Bone marrow (tissue), 2 donors: ENCODE results near the gene QSOX2.

ENCODE experiments used
- DNase-seq, 2 donors: peaks; one replicate each; lab custom pipeline; 2025; lab: John Stamatoyannopoulos, UW

QSOX2 gene

GRCh38 chr9:136252846-136253245 lies 7.2 kb upstream of the QSOX2 start:
- no peak for DNase-seq

DNA sequence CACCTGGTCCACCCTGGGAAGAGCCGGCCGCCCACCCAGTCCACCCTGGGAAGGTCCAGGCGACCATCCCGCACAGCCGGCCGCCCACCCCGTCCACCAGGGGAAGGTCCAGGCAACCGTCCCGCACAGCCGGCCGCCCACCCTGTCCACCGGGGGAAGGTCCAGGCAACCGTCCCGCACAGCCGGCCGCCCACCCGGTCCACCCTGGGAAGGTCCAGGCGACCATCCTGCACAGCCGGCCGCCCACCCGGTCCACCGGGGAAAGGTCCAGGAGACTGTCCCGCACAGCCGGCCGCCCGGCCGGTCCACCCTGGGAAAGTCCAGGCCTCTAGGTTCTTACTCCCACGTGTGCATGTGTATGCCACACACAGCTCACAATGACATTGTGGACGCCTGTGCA lies 6.7 kb upstream of the QSOX2 start:
- DNase-seq, result no peak

GRCh38 chr9:136251264-136252115 lies 5.9 kb upstream of the QSOX2 start:
- peak in 1 of 2 donors; percentile 86 for DNase-seq

DNA sequence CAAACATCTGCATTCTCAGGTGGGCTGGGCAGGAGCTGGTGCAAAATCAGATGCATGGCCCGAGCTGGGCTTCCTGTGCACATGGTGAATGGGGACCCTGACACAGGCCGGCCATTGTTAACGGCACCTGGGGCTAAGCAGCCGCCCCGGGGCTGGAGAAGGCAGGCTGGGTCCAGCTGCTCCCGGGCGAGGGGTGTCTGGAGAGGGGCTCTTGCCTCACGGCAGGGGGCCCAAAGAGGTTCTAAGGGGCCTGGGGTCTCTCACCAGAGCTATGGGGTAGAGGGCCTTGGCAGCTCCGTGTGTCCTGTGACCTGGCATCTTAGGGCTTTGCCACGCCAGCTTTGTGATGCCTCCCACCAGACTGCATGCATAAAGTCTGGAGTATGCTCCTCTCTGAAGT lies 5.1 kb upstream of the QSOX2 start:
- DNase-seq, result no peak

- DNase-seq, result no peak
These were observed 4.4 kb upstream of the QSOX2 start for GRCh38 chr9:136249877-136250559.

DNA sequence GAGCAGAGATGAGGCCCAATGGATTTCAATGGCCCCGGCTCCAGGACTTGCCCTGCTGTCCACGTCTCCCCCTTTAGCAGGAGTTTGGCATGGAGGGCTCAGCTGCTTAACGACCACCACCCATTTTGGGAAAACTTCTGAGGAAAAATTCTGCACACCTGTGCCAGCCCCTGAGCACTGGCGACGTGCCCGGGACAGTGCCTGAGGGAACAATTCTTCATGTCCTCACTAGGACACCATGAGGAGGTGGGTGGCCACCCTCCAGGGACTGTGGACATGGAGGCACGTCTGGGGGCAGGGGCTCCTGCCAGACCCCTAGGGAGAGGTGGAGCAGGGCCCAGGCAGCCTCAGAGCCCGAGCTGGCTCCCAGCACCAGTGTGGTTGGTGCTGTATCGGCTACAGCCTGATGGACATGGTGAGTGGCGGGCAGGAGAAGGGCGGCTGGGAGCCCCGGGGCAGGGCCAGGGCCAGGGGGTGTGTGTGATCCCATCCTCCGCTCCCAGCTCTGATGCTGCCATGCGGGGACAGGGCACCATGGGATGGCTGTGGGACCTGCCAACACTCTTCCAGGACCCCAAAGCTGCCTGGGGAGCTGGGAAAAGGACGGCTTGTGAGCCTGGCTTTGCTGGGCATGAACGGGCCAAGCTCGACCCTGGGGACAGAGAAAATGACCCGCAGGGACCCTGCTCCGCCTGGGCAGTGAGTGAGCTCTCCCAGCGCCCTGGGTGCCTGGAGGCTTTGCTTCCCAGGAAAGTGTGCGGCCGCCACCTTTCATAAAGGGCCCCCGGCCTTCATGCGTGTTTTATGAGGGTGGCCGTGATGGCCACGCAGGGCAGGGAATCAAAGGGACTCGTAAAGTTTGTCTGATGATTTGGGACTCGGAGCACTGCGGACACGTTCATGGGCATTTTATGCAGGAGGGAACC lies 3.6 kb upstream of the QSOX2 start:
- DNase-seq, result no peak

DNA sequence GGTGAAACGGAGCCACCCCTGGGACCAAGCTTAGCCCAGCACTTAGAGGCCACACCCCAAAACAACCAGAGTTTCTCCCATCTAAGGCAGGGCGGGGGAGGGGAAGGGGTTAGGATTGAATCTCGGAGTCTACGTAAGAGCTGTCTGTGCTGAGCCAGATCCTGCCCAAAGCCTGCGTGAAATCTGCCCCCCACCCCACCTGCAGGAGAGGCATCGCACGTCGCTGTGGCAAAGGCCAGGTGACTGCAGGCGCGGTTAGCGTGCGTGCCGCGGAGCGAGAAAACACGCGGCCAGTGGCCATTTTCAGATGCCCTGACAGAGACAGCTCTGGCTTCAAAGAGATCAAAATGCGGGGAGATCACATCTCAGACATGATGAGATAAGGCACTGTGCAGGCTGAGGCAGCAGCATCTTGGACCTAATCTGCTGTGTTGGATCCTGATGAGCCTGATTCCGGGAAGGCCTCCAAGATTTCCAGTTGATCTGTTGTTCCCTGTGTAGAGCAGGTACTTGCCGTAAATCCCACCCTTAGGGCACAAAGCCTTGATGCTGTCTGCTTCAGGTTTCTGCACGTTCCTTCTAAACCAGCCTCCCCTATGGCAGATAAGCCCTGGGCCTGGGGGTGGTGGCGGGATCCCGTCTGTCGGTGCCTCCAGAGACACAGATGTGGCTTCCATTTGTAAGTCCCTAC lies 2.5 kb upstream of the QSOX2 start:
- no peak for DNase-seq

- no peak for DNase-seq
These were observed 1.9 kb upstream of the QSOX2 start for GRCh38 chr9:136247551-136247916.

- DNase-seq, result no peak
These were observed 1.4 kb upstream of the QSOX2 start for GRCh38 chr9:136246849-136247550.

GRCh38 chr9:136244969-136245218 lies 718 bp downstream of the QSOX2 start:
- DNase-seq, result no peak

DNA sequence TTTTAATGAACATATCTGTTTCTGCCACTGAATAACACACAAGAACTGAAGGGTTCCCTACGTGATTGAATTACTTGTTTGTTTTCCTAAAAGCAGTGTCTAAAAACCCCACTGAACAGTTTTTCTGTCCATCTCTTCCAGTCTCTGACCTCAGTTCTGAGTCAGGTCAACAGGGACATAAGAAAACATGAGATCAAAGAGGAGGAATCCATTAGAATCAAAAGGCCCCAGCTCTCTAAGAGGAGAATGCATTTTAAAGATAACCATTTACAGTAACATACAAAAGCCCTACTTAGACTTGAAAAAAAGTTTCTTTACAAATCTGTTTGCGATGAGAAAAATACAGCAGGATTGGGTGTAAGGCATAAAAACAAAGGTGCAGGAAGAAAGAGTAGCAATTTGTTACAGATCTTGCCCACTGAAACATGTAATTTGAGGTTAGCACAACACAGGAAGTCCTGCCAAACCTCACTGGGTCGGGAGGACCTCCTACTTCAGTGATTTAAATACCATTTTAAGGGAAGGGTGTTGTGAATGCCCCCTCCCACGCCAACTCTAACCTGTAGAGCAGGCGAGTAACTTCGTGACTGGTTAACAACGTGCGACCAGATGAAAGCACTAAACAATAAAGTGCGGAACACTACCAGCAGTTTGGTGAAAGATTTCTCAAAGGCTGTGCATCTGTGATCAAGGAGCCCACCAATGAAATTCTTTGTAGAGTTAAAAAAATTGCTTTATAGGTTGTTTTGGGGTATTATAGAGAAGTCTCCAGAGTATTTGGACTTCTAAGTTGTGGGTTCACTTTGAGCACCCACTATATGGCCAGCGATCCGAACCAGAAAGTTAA lies 1.3 kb downstream of the QSOX2 start:
- DNase-seq, result no peak

GRCh38 chr9:136243631-136244030 lies 2.0 kb downstream of the QSOX2 start:
- no peak for DNase-seq

DNA sequence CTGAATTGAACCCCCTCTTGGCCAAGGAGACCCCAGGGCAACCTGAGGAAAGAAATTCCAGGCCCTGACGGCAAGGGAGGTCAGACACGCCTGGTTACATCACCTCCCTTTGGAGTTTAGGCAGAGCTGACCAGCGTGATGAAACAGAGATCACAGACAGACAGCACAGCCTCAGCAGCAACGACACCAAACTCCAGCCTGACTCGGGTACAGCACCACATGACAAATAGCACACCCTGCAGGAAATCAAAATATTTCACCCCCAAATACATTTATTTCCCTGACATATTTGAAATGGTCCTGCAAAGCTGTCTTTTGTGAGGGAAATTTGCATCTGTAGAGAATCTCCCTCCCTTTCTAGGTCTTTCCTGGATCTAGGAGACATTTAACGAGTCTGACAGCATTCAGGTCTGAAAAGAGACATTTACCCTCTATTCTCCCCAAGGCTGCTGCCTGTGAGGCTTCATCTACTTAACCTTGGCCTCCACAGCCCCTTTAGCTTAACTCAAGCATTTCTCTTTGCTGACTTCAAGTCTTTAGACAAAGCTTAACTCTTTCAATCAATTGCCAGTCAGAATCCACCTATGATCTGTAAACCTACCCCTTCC lies 2.6 kb downstream of the QSOX2 start:
- no peak for DNase-seq

- DNase-seq, result no peak
These were observed 3.4 kb downstream of the QSOX2 start for GRCh38 chr9:136242248-136242647.

DNA sequence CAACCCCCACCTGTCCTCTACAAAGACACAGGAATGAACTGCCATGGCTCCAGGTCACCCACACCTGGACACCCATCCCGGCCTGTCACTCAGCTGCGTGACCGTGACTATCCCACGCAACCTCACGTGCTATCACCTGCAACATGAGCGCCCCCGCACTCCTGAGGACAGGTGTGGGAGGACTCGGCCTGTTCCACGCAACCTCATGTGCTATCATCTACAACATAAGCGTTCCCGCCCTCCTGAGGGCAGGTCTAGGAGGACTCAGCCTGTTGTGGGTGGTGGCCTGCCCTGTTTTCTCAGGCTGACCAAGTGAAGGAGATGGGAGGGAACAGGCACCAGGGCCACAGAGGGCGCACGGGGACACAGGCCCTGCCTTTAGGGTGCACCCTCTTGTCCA lies 4.1 kb downstream of the QSOX2 start:
- DNase-seq, result no peak

DNA sequence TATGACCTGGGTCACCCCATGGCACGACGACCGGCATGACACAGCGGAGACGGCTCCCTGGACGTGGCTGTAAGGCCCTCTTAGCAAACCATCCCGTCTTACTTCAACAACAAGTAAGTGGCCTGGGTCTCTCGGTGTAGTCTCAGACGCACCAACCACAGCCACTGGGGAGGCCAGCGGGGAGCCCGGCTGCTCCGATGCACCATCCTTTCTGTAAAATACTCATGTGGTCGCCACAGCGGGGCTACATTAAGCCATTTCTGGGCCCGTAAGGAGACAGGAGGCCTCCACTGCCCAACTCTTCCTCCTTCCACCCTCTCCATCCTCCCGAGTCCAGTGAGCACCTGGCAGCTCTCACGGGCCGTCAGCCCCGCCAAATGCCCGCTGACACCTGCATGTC lies 4.7 kb downstream of the QSOX2 start:
- no peak for DNase-seq

- DNase-seq, result no peak
These were observed 5.7 kb downstream of the QSOX2 start for GRCh38 chr9:136239983-136240330.

GRCh38 chr9:136239135-136239982 lies 6.3 kb downstream of the QSOX2 start:
- no peak for DNase-seq

GRCh38 chr9:136238342-136238732 lies 7.3 kb downstream of the QSOX2 start:
- DNase-seq, result no peak
